SU-DHL-6 (cell line): ENCODE measurements around the gene KLK13.

Source experiments
- EZH2phosphoT487 ChIP-seq: fragments of 200-600 bp; sonication (generic), shearing (Covaris generic); conservative IDR thresholded peaks from 2 replicates; pipeline ENCODE4 v1.6.1; 2018; ENCODE audit warnings: mild to moderate bottlenecking, antibody characterized with exemption, low read length, moderate library complexity, mixed read lengths
- TF ChIP-seq, protein P1 (sequence below): fragments of 200-600 bp; sonication (generic); IDR thresholded peaks from one replicate; pipeline ENCODE4 v1.5.1; 2017; ENCODE audit warnings: antibody characterized with exemption, mild to moderate bottlenecking, low read length, moderate library complexity; ENCODE audit not compliant: insufficient read depth, poor library complexity, severe bottlenecking

- TF ChIP-seq, protein P1, sequence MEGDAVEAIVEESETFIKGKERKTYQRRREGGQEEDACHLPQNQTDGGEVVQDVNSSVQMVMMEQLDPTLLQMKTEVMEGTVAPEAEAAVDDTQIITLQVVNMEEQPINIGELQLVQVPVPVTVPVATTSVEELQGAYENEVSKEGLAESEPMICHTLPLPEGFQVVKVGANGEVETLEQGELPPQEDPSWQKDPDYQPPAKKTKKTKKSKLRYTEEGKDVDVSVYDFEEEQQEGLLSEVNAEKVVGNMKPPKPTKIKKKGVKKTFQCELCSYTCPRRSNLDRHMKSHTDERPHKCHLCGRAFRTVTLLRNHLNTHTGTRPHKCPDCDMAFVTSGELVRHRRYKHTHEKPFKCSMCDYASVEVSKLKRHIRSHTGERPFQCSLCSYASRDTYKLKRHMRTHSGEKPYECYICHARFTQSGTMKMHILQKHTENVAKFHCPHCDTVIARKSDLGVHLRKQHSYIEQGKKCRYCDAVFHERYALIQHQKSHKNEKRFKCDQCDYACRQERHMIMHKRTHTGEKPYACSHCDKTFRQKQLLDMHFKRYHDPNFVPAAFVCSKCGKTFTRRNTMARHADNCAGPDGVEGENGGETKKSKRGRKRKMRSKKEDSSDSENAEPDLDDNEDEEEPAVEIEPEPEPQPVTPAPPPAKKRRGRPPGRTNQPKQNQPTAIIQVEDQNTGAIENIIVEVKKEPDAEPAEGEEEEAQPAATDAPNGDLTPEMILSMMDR, result no peak
- no peak for TF ChIP-seq EZH2phosphoT487
Measured at GRCh38 chr19:51007488-51007887, 57.4 kb downstream of the KLK13 start.
